ENCODE data around the gene EMC9. TPM values are rescaled to one million over a fixed set of nuclear protein-coding genes. Genes with fewer than 3 reads are reported as not detected.
"Not testable (repeated sequence)": the region's sequence is repeated elsewhere in the genome, so short reads cannot be mapped to it uniquely, and the experiment has no call there.

Gene EMC9
- total RNA-seq, 4 donors from 2014 or later: 6.3 to 15.3 (median 10.0) TPM

- no peak for ATAC-seq (ENCODE audit: low FRiP score)
- no peak for DNase-seq (ENCODE audit: low spot score)
- TF ChIP-seq CTCF (IDR thresholded peaks at IDR 0.05): no peak
Measured at GRCh38 chr14:24106672-24107271, 34.6 kb downstream of the EMC9 start.

GRCh38 chr14:24105609-24106239 is 35.7 kb downstream of the EMC9 start:
- not testable (repeated sequence) for DNase-seq (ENCODE audit: low spot score); ATAC-seq (ENCODE audit: low FRiP score)

- TF ChIP-seq CTCF (IDR thresholded peaks at IDR 0.05): no peak
- DNase-seq (ENCODE audit: low spot score) (no peak), ATAC-seq (ENCODE audit: low FRiP score) (no peak)
Measured at GRCh38 chr14:24103451-24103850, 37.9 kb downstream of the EMC9 start.

GRCh38 chr14:24102357-24103048 is 38.9 kb downstream of the EMC9 start:
- TF ChIP-seq CTCF (IDR thresholded peaks at IDR 0.05): no peak
- ATAC-seq (ENCODE audit: low FRiP score) (no peak), DNase-seq (ENCODE audit: low spot score) (no peak)

GRCh38 chr14:24100982-24101494 is 40.4 kb downstream of the EMC9 start:
- ATAC-seq (ENCODE audit: low FRiP score) (no peak), DNase-seq (ENCODE audit: low spot score) (no peak)
- no peak for TF ChIP-seq CTCF (IDR thresholded peaks at IDR 0.05)

GRCh38 chr14:24100197-24100981 is 41.0 kb downstream of the EMC9 start:
- no peak for TF ChIP-seq CTCF (IDR thresholded peaks at IDR 0.05)
- DNase-seq (ENCODE audit: low spot score): no peak
- ATAC-seq (ENCODE audit: low FRiP score): no peak
